Body of pancreas (tissue), 4 donors: ENCODE data around the gene PNMA3.
A peak's percentile ranks its signal among the peaks of the same experiment; 100 is the strongest.

Experiments used
- CTCF ChIP-seq, 7 experiments: fragments of 450-650 bp in 4 of 7; fragments of 200-600 bp in 3 of 7; sonication (generic) in 3 of 7; IDR thresholded peaks; one replicate each; pipeline ENCODE4 v1.5.1; 2016 to 2019; ENCODE audit warnings: antibody characterized with exemption in 7 of 7
- POLR2A ChIP-seq, 3 donors: fragments of 450-650 bp; IDR thresholded peaks; one replicate each; pipeline ENCODE4 v1.6.1; 2016; ENCODE audit warnings: antibody characterized with exemption in 3 of 3, mild to moderate bottlenecking in 2 of 3

- TF ChIP-seq CTCF (IDR thresholded peaks at IDR 0.05) (peak; percentile 65 to 93 (median 85)), POLR2A (IDR thresholded peaks at IDR 0.05) (peak in 2 of 3 donors; percentile 23 to 28)
These were observed 23.7 kb upstream of the PNMA3 start for GRCh38 chrX:153032397-153033118.
